GM18502 (cell line): Measurements from ENCODE around the gene METTL2B.
"Not testable (repeated sequence)": the region's sequence is repeated elsewhere in the genome, so short reads cannot be mapped to it uniquely, and the experiment has no call there.

Source experiments
- ATAC-seq: cut with Tn5 transposase; IDR thresholded peaks from one replicate; pipeline ENCODE4 v1.9.1; 2021; ENCODE audit warnings: mild to moderate bottlenecking; ENCODE audit not compliant: unreplicated experiment, poor library complexity

METTL2B gene

GRCh38 chr7:128515232-128515631 lies 38.7 kb downstream of the METTL2B start:
- not testable (repeated sequence) for ATAC-seq

GRCh38 chr7:128517023-128517422 lies 40.5 kb downstream of the METTL2B start:
- ATAC-seq, result not testable (repeated sequence)

- peak; percentile 40 for ATAC-seq
These were observed 46.8 kb downstream of the METTL2B start for GRCh38 chr7:128523226-128523931.

GRCh38 chr7:128523932-128524524 lies 47.5 kb downstream of the METTL2B start:
- ATAC-seq, result not testable (repeated sequence)

GRCh38 chr7:128525584-128525983 lies 49.0 kb downstream of the METTL2B start:
- ATAC-seq, result not testable (repeated sequence)

GRCh38 chr7:128526062-128526466 lies 49.5 kb downstream of the METTL2B start:
- ATAC-seq, result not testable (repeated sequence)

GRCh38 chr7:128529191-128529590 lies 52.6 kb downstream of the METTL2B start:
- not testable (repeated sequence) for ATAC-seq

- peak; percentile 21 for ATAC-seq
These were observed 53.7 kb downstream of the METTL2B start for GRCh38 chr7:128530121-128530854.

GRCh38 chr7:128530855-128531104 lies 54.2 kb downstream of the METTL2B start:
- ATAC-seq, result no peak

- peak; percentile 68 for ATAC-seq
These were observed 54.8 kb downstream of the METTL2B start for GRCh38 chr7:128531105-128531954.

- not testable (repeated sequence) for ATAC-seq
These were observed 55.5 kb downstream of the METTL2B start for GRCh38 chr7:128531955-128532478.

- not testable (repeated sequence) for ATAC-seq
These were observed 56.4 kb downstream of the METTL2B start for GRCh38 chr7:128532956-128533355.

GRCh38 chr7:128537410-128537809 lies 60.9 kb downstream of the METTL2B start:
- peak; percentile 62 for ATAC-seq

- ATAC-seq, result not testable (repeated sequence)
These were observed 66.0 kb downstream of the METTL2B start for GRCh38 chr7:128542530-128542929.

GRCh38 chr7:128543300-128543699 lies 66.8 kb downstream of the METTL2B start:
- not testable (repeated sequence) for ATAC-seq

- ATAC-seq, result not testable (repeated sequence)
These were observed 69.8 kb downstream of the METTL2B start for GRCh38 chr7:128546319-128546851.

- no peak for ATAC-seq
These were observed 74.4 kb downstream of the METTL2B start for GRCh38 chr7:128550920-128551319.

GRCh38 chr7:128554394-128554793 lies 77.8 kb downstream of the METTL2B start:
- not testable (repeated sequence) for ATAC-seq
